BJ (cell line): ENCODE measurements around the gene IYD. TPM values are rescaled to one million over a fixed set of nuclear protein-coding genes. Genes with fewer than 3 reads are reported as not detected.

Experiments used
- CTCF ChIA-PET: fragments of 350-600 bp; formaldehyde crosslinking; extraction: SDS; loops from one replicate; lab custom pipeline; 2021; ENCODE audit warnings: antibody characterized with exemption, inconsistent platforms; lab: Yijun Ruan, JAX
- POLR2A ChIA-PET: fragments of 300-600 bp; sonication (Branson Sonifier 250); formaldehyde crosslinking; extraction: SDS; loops from one replicate; lab custom pipeline; 2021; ENCODE audit warnings: antibody characterized with exemption; lab: Charles Lee
- DNase-seq: peaks from one replicate; pipeline ENCODE4 v3.0.0-alpha.2; 2011; ENCODE audit warnings: low read depth
- H3K27me3 ChIP-seq: 2 replicates; pipeline ENCODE4 v1.6.0; 2011; ENCODE audit warnings: low read length; ENCODE audit not compliant: control insufficient read depth, insufficient read depth
- H3K36me3 ChIP-seq: 2 replicates; pipeline ENCODE4 v1.5.1; 2011; ENCODE audit warnings: low read length; ENCODE audit not compliant: control insufficient read depth, insufficient read depth
- H3K4me3 ChIP-seq: 2 replicates; pipeline ENCODE4 v1.5.1; 2011; ENCODE audit warnings: low read depth, mild to moderate bottlenecking, control low read depth, low read length
- CTCF ChIP-seq: IDR thresholded peaks from 2 replicates; pipeline ENCODE4 v1.5.1; 2011; ENCODE audit warnings: low read depth, mild to moderate bottlenecking, control low read depth, inconsistent platforms, low read length, moderate library complexity; ENCODE audit not compliant: insufficient read depth
- polyA minus RNA-seq: library from RNA; depleted of rRNA, polyadenylated mRNA; stranded (reverse); fragments of >200 nt; gene quantifications from 2 replicates; pipeline ENCODE4 v1.2.3, GENCODE V29; 2011; rRNA and poly(A)+ RNA removed
- polyA plus RNA-seq: library from polyadenylated mRNA; depleted of rRNA; stranded (reverse); fragments of >200 nt; gene quantifications from 2 replicates; pipeline ENCODE4 v1.2.3, GENCODE V29; 2011; rRNA removed

IYD gene
- polyA plus RNA-seq (not detected in 2 replicates), polyA minus RNA-seq (not detected in 2 replicates)

GRCh38 chr6:150368762-150369161 is at the start of gene IYD:
IYD (plus strand) TSS chr6:150369012; CDS start chr6:150369032, 20 bp downstream.
- POLR2A ChIA-PET = no interaction called here
- CTCF ChIA-PET = no interaction called here
- H3K27me3 ChIP-seq = peaks cover 1% of the 10 kb centered on the region; the same call in 1 of the 2 replicates
- no peak within 1 kb of the TSS for H3K4me3 ChIP-seq
- DNase-seq = no peak
- no peak for TF ChIP-seq CTCF
- H3K36me3 ChIP-seq = no peaks in the 10 kb centered on the region

GRCh38 chr6:150319924-150320323 is 48.9 kb upstream of the IYD start:
- DNase-seq = no peak
- Histone ChIP-seq H3K27me3 (peaks cover 3% of the 10 kb centered on the region; the same call in 1 of the 2 replicates), H3K36me3 (no peaks in the 10 kb centered on the region), H3K4me3 (no peak overlapping the region)
- TF ChIP-seq CTCF = no peak
- CTCF ChIA-PET = interaction anchor here (0.8 to 0.9 kb wide), 2 partner anchors 13 to 15 kb away, joined by 3 read pairs; no protein-coding TSS in a partner anchor
- POLR2A ChIA-PET = no interaction called here

- ChIA-PET POLR2A (interaction anchor here (0.6 kb wide), 1 partner anchor 1004 kb away, joined by 4 read pairs; no protein-coding TSS in a partner anchor), CTCF (interaction anchor here (0.8 to 3.3 kb wide), 3 partner anchors 14 to 240 kb away, joined by 3 to 12 read pairs (median 3); no protein-coding TSS in a partner anchor)
- no peak for TF ChIP-seq CTCF
- Histone ChIP-seq H3K27me3 (peaks cover 3% of the 10 kb centered on the region; the same call in 1 of the 2 replicates), H3K4me3 (no peak overlapping the region), H3K36me3 (no peaks in the 10 kb centered on the region)
- no peak for DNase-seq
Measured at GRCh38 chr6:150320442-150320841, 48.4 kb upstream of the IYD start.

GRCh38 chr6:150322466-150322871 is 46.3 kb upstream of the IYD start:
- POLR2A ChIA-PET = interaction anchor here (0.6 kb wide), 1 partner anchor 794 kb away, joined by 3 read pairs; no protein-coding TSS in a partner anchor

More at GRCh38 chr6:150322466-150322871, 46.3 kb upstream of the IYD start:
- TF ChIP-seq CTCF = no peak
- peaks cover 3% of the 10 kb centered on the region; the same call in 1 of the 2 replicates for H3K27me3 ChIP-seq
- H3K36me3 ChIP-seq = no peaks in the 10 kb centered on the region
- no peak for DNase-seq
- CTCF ChIA-PET = interaction anchor here (0.6 to 3.3 kb wide), 2 partner anchors 26 to 242 kb away, joined by 4 to 12 read pairs; no protein-coding TSS in a partner anchor
- no peak overlapping the region for H3K4me3 ChIP-seq
